Measurements from ENCODE around the gene DHX35.

GRCh38 chr20:39066471-39067242 is 104.5 kb downstream of the DHX35 start:
- TF ChIP-seq, protein P1, sequence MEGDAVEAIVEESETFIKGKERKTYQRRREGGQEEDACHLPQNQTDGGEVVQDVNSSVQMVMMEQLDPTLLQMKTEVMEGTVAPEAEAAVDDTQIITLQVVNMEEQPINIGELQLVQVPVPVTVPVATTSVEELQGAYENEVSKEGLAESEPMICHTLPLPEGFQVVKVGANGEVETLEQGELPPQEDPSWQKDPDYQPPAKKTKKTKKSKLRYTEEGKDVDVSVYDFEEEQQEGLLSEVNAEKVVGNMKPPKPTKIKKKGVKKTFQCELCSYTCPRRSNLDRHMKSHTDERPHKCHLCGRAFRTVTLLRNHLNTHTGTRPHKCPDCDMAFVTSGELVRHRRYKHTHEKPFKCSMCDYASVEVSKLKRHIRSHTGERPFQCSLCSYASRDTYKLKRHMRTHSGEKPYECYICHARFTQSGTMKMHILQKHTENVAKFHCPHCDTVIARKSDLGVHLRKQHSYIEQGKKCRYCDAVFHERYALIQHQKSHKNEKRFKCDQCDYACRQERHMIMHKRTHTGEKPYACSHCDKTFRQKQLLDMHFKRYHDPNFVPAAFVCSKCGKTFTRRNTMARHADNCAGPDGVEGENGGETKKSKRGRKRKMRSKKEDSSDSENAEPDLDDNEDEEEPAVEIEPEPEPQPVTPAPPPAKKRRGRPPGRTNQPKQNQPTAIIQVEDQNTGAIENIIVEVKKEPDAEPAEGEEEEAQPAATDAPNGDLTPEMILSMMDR (IDR thresholded peaks at IDR 0.05), result no peak
- no peak for TF ChIP-seq POLR2A (IDR thresholded peaks at IDR 0.05)
